Liver (tissue), 3 donors: ENCODE results near the gene ST7.

Source experiments
- EGR1 ChIP-seq, 2 donors: IDR thresholded peaks; 2 replicates each; pipeline ENCODE4 v1.6.1; 2016 to 2018; ENCODE audit warnings: antibody characterized with exemption in 2 of 2, low read depth in 2 of 2
- FOXA1 ChIP-seq: IDR thresholded peaks from 2 replicates; pipeline ENCODE4 v1.6.1; 2016; ENCODE audit warnings: antibody characterized with exemption
- HNF4A ChIP-seq, 2 donors: conservative IDR thresholded peaks; 2 replicates each; pipeline ENCODE4 v1.6.1; 2016; ENCODE audit warnings: antibody characterized with exemption in 2 of 2, mild to moderate bottlenecking in 2 of 2
- RAD21 ChIP-seq, 2 donors: IDR thresholded peaks; 2 replicates each; pipeline ENCODE4 v1.6.1; 2016; ENCODE audit warnings: antibody characterized with exemption in 2 of 2, mild to moderate bottlenecking in 2 of 2
- SP1 ChIP-seq: IDR thresholded peaks from 2 replicates; pipeline ENCODE4 v1.6.1; 2018; ENCODE audit warnings: antibody characterized with exemption, mild to moderate bottlenecking
- TAF1 ChIP-seq: conservative IDR thresholded peaks from 2 replicates; pipeline ENCODE4 v1.6.1; 2016; ENCODE audit warnings: antibody characterized with exemption, mild to moderate bottlenecking
- YY1 ChIP-seq: IDR thresholded peaks from 2 replicates; pipeline ENCODE4 v1.6.1; 2016; ENCODE audit warnings: antibody characterized with exemption, mild to moderate bottlenecking
- TF ChIP-seq, protein P1 (sequence below): fragments of 150-350 bp; IDR thresholded peaks from 2 replicates; pipeline ENCODE4 v1.5.1; 2017; ENCODE audit warnings: improper control_type of control experiment, low read depth, low read length; ENCODE audit not compliant: missing input control
- TF ChIP-seq, protein P2 (sequence below): IDR thresholded peaks from 2 replicates; pipeline ENCODE4 v1.6.1; 2016; ENCODE audit warnings: antibody characterized with exemption
- TF ChIP-seq, protein P3 (sequence below): IDR thresholded peaks from 2 replicates; pipeline ENCODE4 v1.6.1; 2016; ENCODE audit warnings: antibody characterized with exemption
- TF ChIP-seq, protein P4 (sequence below): IDR thresholded peaks from 2 replicates; pipeline ENCODE4 v1.6.1; 2016; ENCODE audit warnings: antibody characterized with exemption, mild to moderate bottlenecking
- donor health status: healthy.
- donor health status: healthy.

DNA sequence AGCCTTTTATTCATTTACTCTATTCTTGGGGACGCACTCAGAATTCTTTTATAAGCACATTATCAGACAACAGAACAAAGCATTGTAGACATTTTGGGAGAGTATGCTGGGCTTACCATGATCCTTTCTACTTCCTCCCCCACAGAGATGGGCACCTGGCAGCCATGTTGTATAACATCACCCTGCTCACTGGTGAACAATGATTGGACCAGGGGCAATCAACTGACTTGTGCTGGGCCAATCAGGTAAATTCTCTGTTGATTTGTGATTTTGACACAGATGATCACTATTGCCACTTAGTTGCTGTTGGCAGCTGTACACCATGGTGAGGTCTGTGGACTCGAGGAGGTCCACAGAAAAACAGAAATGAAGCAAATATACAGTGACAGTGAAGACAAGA lies 325.9 kb downstream of the ST7 start:
- TF ChIP-seq, protein P1, sequence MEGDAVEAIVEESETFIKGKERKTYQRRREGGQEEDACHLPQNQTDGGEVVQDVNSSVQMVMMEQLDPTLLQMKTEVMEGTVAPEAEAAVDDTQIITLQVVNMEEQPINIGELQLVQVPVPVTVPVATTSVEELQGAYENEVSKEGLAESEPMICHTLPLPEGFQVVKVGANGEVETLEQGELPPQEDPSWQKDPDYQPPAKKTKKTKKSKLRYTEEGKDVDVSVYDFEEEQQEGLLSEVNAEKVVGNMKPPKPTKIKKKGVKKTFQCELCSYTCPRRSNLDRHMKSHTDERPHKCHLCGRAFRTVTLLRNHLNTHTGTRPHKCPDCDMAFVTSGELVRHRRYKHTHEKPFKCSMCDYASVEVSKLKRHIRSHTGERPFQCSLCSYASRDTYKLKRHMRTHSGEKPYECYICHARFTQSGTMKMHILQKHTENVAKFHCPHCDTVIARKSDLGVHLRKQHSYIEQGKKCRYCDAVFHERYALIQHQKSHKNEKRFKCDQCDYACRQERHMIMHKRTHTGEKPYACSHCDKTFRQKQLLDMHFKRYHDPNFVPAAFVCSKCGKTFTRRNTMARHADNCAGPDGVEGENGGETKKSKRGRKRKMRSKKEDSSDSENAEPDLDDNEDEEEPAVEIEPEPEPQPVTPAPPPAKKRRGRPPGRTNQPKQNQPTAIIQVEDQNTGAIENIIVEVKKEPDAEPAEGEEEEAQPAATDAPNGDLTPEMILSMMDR: no peak
- no peak for TF ChIP-seq RAD21 (IDR thresholded peaks at IDR 0.05)
- TF ChIP-seq, protein P2, sequence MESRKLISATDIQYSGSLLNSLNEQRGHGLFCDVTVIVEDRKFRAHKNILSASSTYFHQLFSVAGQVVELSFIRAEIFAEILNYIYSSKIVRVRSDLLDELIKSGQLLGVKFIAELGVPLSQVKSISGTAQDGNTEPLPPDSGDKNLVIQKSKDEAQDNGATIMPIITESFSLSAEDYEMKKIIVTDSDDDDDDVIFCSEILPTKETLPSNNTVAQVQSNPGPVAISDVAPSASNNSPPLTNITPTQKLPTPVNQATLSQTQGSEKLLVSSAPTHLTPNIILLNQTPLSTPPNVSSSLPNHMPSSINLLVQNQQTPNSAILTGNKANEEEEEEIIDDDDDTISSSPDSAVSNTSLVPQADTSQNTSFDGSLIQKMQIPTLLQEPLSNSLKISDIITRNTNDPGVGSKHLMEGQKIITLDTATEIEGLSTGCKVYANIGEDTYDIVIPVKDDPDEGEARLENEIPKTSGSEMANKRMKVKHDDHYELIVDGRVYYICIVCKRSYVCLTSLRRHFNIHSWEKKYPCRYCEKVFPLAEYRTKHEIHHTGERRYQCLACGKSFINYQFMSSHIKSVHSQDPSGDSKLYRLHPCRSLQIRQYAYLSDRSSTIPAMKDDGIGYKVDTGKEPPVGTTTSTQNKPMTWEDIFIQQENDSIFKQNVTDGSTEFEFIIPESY: no peak
- TF ChIP-seq EGR1 (IDR thresholded peaks at IDR 0.05; ENCODE audit: low read depth in 2 of 2): no peak
- TF ChIP-seq YY1: no peak
- TF ChIP-seq TAF1: no peak
- TF ChIP-seq, protein P3, sequence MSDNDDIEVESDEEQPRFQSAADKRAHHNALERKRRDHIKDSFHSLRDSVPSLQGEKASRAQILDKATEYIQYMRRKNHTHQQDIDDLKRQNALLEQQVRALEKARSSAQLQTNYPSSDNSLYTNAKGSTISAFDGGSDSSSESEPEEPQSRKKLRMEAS: no peak
- TF ChIP-seq, protein P4, sequence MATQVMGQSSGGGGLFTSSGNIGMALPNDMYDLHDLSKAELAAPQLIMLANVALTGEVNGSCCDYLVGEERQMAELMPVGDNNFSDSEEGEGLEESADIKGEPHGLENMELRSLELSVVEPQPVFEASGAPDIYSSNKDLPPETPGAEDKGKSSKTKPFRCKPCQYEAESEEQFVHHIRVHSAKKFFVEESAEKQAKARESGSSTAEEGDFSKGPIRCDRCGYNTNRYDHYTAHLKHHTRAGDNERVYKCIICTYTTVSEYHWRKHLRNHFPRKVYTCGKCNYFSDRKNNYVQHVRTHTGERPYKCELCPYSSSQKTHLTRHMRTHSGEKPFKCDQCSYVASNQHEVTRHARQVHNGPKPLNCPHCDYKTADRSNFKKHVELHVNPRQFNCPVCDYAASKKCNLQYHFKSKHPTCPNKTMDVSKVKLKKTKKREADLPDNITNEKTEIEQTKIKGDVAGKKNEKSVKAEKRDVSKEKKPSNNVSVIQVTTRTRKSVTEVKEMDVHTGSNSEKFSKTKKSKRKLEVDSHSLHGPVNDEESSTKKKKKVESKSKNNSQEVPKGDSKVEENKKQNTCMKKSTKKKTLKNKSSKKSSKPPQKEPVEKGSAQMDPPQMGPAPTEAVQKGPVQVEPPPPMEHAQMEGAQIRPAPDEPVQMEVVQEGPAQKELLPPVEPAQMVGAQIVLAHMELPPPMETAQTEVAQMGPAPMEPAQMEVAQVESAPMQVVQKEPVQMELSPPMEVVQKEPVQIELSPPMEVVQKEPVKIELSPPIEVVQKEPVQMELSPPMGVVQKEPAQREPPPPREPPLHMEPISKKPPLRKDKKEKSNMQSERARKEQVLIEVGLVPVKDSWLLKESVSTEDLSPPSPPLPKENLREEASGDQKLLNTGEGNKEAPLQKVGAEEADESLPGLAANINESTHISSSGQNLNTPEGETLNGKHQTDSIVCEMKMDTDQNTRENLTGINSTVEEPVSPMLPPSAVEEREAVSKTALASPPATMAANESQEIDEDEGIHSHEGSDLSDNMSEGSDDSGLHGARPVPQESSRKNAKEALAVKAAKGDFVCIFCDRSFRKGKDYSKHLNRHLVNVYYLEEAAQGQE: no peak
- no peak for TF ChIP-seq FOXA1
- TF ChIP-seq SP1: no peak
- no peak for TF ChIP-seq HNF4A (conservative IDR thresholded peaks at IDR 0.05)
